Prostate gland (tissue), 2 donors: ENCODE data around the gene NOP16. TPM values are rescaled to one million over a fixed set of nuclear protein-coding genes. Genes with fewer than 3 reads are reported as not detected.

Experiments used
- DNase-seq: peaks from one replicate; pipeline ENCODE4 v3.0.0-alpha.2; 2019; ENCODE audit warnings: low spot score
- H3K27ac ChIP-seq, 2 donors: fragments of 200-600 bp; sonication (generic); 2 replicates each; pipeline ENCODE4 v1.5.1; 2017 to 2019
- H3K27me3 ChIP-seq: fragments of 200-600 bp; sonication (generic); replicated peaks from 2 replicates; pipeline ENCODE4 v1.5.1; 2019; ENCODE audit not compliant: insufficient read depth
- H3K36me3 ChIP-seq, 2 donors: fragments of 200-600 bp; sonication (generic); 1 replicate in 1 of 2; 2 replicates in 1 of 2; pipeline versions ENCODE4 v1.5.1 to v1.8.1; 2017 to 2019
- H3K4me1 ChIP-seq: fragments of 200-600 bp; sonication (generic); replicated peaks from 2 replicates; pipeline ENCODE4 v1.5.1; 2019
- H3K4me3 ChIP-seq, 2 donors: fragments of 200-600 bp; sonication (generic); 2 replicates each; pipeline ENCODE4 v1.5.1; 2017 to 2019
- H3K9me3 ChIP-seq: fragments of 200-600 bp; sonication (generic); 2 replicates; pipeline ENCODE4 v1.5.1; 2017
- POLR2A ChIP-seq: fragments of 450-650 bp; IDR thresholded peaks from one replicate; pipeline ENCODE4 v1.6.1; 2016; ENCODE audit warnings: antibody characterized with exemption, mild to moderate bottlenecking
- POLR2AphosphoS5 ChIP-seq: sonication (generic); formaldehyde crosslinking; IDR thresholded peaks from one replicate; pipeline ENCODE4 v1.6.1; 2017; ENCODE audit warnings: antibody characterized with exemption
- WGBS: methylation state at CpG from one replicate; pipeline ENCODE4 v1.1.5; 2018; 5-methylcytosine and 5-hydroxymethylcytosine counted together
- intact Hi-C: fragments of 100-400 bp; cut with DNase I; formaldehyde crosslinking; loops from one replicate; pipeline ENCODE4 v1.14.2; 2022
- total RNA-seq, 2 donors: library from RNA; depleted of rRNA; stranded (reverse); fragments of >200 nt; gene quantifications; one replicate each; pipeline ENCODE4 v1.1.0, GENCODE V29; 2016
- TF ChIP-seq, protein P1 (sequence below), 4 experiments: fragments of 200-600 bp in 2 of 4; fragments of 450-650 bp in 2 of 4; sonication (generic) in 2 of 4; IDR thresholded peaks; 1 replicate in 3 of 4; 2 replicates in 1 of 4; pipeline ENCODE4 v1.5.1; 2016 to 2019; ENCODE audit warnings: antibody characterized with exemption in 4 of 4, mild to moderate bottlenecking in 2 of 4, moderate library complexity in 2 of 4

The NOP16 gene
- total RNA-seq, 2 donors from 2014 or later: 10.8 to 11.6 TPM

DNA sequence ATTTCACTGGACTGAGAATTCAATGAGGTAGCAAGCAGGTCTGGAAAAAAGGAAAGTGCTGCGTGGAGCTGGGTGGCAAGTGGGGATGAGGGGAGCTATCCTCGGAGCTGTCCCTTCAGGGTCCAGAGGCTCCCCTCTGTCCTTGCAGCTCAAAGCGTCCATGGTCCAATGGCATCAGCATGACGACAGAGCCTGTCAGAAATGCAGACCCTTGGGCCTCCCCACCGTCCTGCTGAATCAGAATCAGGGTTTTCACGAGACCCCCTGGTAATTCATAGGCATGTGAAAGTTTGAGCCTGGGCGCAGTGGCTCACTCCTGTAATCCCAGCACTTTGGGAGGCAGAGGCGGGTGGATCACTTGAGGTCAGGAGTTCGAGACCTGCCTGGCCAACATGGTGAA lies 5.7 kb upstream of the NOP16 start:
- Histone ChIP-seq H3K27ac (no peak overlapping the region), H3K9me3 (no peaks in the 10 kb centered on the region), H3K4me3 (no peak overlapping the region), H3K27me3 (no peaks in the 10 kb centered on the region), H3K36me3 (no peaks in the 10 kb centered on the region), H3K4me1 (no peaks in the 10 kb centered on the region)
- WGBS: 91% methylated on average over 9 of the region's 9 CpGs
- intact Hi-C loops: no loop called here
- DNase-seq: no peak
- no peak for TF ChIP-seq POLR2A
- TF ChIP-seq, protein P1, sequence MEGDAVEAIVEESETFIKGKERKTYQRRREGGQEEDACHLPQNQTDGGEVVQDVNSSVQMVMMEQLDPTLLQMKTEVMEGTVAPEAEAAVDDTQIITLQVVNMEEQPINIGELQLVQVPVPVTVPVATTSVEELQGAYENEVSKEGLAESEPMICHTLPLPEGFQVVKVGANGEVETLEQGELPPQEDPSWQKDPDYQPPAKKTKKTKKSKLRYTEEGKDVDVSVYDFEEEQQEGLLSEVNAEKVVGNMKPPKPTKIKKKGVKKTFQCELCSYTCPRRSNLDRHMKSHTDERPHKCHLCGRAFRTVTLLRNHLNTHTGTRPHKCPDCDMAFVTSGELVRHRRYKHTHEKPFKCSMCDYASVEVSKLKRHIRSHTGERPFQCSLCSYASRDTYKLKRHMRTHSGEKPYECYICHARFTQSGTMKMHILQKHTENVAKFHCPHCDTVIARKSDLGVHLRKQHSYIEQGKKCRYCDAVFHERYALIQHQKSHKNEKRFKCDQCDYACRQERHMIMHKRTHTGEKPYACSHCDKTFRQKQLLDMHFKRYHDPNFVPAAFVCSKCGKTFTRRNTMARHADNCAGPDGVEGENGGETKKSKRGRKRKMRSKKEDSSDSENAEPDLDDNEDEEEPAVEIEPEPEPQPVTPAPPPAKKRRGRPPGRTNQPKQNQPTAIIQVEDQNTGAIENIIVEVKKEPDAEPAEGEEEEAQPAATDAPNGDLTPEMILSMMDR (IDR thresholded peaks at IDR 0.05): no peak
- no peak for TF ChIP-seq POLR2AphosphoS5

DNA sequence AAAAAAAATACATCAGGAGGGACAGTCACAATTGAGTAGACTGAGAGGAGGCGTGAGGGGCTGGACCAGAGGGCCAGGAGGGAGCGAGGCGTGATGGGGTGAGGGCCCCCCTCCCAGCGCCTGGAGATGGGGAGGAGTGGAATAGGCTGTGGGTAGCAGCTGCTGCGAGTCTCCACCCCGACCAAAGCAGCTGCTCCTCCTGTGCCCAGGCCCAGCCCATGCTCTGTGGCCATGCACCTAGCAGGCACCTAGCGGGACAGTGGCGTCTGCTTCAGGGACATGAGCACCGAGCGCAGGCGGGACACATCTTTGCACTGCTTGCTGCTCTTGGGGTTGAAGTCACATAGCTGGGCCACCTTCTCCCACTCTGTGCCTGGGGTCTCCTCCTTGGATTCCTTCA lies 4.1 kb upstream of the NOP16 start:
- WGBS: 88% methylated on average over 11 of the region's 11 CpGs
- Histone ChIP-seq H3K4me3 (no peak overlapping the region), H3K27me3 (no peaks in the 10 kb centered on the region), H3K9me3 (no peaks in the 10 kb centered on the region), H3K4me1 (no peaks in the 10 kb centered on the region), H3K36me3 (no peaks in the 10 kb centered on the region), H3K27ac (no peak overlapping the region)
- intact Hi-C loops: no loop called here
- DNase-seq: no peak
- no peak for TF ChIP-seq POLR2AphosphoS5
- TF ChIP-seq POLR2A: no peak
- TF ChIP-seq, protein P1 (IDR thresholded peaks at IDR 0.05): no peak

DNA sequence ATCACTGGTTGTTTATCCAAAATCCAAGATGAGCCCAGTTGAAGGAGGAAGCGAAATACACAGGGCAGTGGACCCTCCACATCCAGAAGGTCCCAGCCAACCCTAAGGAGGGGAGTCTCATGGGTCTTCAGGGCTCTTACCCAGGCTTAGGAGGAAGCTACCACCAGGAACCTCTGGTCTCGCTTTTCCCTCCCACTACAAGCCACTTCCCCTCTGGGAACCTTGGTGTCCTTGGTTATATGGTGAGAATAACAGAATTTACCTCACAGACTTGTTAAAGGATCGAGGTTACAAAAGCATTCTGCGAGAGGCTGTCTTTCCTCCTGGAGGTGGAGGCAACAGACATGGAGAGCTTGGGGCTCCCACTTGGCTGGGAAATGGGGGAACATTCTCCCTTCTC lies 3.6 kb upstream of the NOP16 start:
- DNase-seq: no peak
- Histone ChIP-seq H3K9me3 (no peaks in the 10 kb centered on the region), H3K27me3 (no peaks in the 10 kb centered on the region), H3K4me1 (no peaks in the 10 kb centered on the region), H3K36me3 (no peaks in the 10 kb centered on the region), H3K4me3 (no peak overlapping the region), H3K27ac (no peak overlapping the region)
- intact Hi-C loops: no loop called here
- TF ChIP-seq POLR2AphosphoS5 (no peak), POLR2A (no peak)
- TF ChIP-seq, protein P1 (IDR thresholded peaks at IDR 0.05): no peak
- WGBS: 89% methylated on average over 4 of the region's 4 CpGs

DNA sequence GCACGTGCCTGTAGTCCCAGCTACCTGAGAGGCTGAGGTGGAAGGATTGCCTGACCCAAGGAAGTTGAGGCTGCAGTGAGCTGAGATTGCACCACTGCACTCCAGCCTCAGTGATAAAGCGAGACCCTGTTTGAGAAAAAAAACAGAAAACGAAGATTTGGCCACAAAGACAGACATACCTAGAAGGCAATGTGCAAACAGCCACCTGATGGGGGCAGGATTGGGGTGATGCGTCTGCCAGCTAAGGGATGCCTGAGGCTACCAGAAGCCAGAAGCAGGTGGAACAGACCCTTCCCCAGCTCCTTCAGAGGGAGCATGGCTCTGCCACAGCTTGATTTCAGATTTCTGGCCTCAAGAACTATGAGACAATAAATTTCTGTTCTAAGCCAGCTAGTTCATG lies 3.1 kb upstream of the NOP16 start:
- H3K36me3 ChIP-seq: no peaks in the 10 kb centered on the region
- DNase-seq: no peak
- no peak for TF ChIP-seq POLR2AphosphoS5
- TF ChIP-seq, protein P1 (IDR thresholded peaks at IDR 0.05): no peak
- TF ChIP-seq POLR2A: no peak
- H3K27ac ChIP-seq: no peak overlapping the region
- 88% methylated on average over 4 of the region's 4 CpGs for WGBS
- H3K27me3 ChIP-seq: no peaks in the 10 kb centered on the region
- no peaks in the 10 kb centered on the region for H3K4me1 ChIP-seq
- no peak overlapping the region for H3K4me3 ChIP-seq
- intact Hi-C loops: no loop called here
- H3K9me3 ChIP-seq: no peaks in the 10 kb centered on the region

DNA sequence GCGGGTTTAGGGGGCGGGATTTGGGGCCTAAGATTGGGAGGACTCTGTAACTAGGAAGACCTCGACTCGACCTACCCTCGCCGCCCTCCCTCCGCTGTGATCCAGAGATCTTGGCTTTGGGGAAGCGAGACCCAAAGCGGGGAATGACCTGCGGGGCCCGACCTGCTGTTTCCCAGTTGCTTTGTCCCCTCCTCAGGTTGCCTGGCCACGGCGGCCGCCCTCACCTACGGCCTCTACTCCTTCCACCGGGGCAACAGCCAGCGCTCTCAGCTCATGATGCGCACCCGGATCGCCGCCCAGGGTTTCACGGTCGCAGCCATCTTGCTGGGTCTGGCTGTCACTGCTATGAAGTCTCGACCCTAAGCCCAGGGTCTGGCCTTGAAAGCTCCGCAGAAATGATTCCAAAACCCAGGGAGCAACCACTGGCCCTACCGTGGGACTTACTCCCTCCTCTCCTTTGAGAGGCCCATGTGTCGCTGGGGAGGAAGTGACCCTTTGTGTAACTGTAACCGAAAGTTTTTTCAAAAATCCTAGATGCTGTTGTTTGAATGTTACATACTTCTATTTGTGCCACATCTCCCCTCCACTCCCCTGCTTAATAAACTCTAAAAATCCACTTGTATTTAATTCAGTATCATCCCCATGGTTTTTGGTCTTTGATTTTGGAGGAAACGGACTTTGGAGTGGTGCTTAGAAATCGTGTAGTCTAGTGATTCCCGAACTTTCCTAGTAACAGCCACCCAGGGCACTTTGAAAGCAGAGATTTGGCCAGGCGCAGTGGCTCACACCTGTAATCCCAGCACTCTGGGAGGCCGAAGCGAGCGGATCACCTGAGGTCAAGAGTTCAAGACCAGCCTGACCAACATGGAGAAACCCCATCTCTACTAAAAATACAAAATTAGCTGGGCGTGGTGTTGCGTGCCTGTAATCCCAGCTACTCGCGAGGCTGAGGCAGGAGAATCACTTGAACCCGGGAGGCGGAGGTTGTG lies 1.0 kb upstream of the NOP16 start:
- Histone ChIP-seq H3K27ac (peak overlapping the region; percentile 94 to 95), H3K4me3 (peak overlapping the region; percentile 60 to 72), H3K36me3 (no peaks in the 10 kb centered on the region), H3K4me1 (no peaks in the 10 kb centered on the region), H3K27me3 (no peaks in the 10 kb centered on the region), H3K9me3 (no peaks in the 10 kb centered on the region)
- TF ChIP-seq, protein P1 (IDR thresholded peaks at IDR 0.05): no peak
- TF ChIP-seq POLR2A (peak; percentile 83), POLR2AphosphoS5 (no peak)
- no peak for DNase-seq
- intact Hi-C loops: no loop called here
- 39% methylated on average over 30 of the region's 41 CpGs for WGBS
